HT1080 (cell line): ENCODE measurements around the gene PKDREJ. TPM values are rescaled to one million over a fixed set of nuclear protein-coding genes. Genes with fewer than 3 reads are reported as not detected.

Source experiments
- DNase-seq: peaks from one replicate; pipeline ENCODE4 v3.0.0-alpha.2; 2015; ENCODE audit warnings: low read depth
- total RNA-seq: library from RNA; depleted of rRNA; stranded (reverse); fragments of >200 nt; shearing (Covaris generic); gene quantifications from 2 replicates; pipeline ENCODE4 v1.2.3, GENCODE V29; 2014

PKDREJ gene
- total RNA-seq, 1 experiment from 2014 or later = not detected

DNA sequence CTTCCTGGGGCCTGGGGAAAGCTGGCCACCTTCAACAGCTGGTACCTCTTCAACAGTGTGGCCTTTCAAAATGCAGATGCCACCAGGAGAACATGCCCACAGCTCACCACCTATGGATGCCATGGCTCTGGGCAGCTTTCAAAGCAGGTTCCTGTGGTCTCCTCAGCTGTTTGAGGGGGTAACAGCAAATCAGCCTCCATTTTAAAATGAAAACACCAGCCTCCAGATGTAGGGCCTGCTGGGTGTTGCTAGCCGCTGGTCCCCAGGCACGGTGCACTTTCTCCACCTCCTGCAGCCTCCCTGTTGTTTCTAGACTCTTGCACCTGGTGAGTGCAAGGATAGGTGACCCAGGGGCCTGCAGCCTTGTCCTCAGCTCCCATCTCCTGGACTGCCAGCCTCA, 23.1 kb downstream of the PKDREJ start:
- DNase-seq = no peak

GRCh38 chr22:46239261-46240048, 23.7 kb downstream of the PKDREJ start:
- no peak for DNase-seq

DNA sequence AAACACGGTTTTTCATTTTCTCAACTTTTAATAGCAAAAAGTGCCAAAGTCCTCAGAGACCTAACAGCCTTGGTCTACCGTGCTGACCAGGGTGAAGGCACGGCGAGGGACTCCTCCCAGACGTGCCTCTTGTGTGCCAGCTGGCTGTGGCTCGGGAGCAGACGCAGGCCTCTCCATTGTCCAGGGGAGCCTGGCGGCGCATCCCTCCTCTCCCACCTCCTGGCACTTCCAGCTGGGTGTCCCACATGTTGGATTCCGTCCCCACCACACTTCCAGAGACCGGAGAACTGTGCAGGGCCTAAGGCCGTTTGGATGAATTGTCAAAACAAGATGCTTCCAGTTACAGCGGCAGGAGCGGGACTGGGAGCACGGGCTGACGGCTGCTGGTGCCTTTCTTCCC, 24.6 kb downstream of the PKDREJ start:
- no peak for DNase-seq

GRCh38 chr22:46237453-46238124, 25.6 kb downstream of the PKDREJ start:
- DNase-seq = no peak

DNA sequence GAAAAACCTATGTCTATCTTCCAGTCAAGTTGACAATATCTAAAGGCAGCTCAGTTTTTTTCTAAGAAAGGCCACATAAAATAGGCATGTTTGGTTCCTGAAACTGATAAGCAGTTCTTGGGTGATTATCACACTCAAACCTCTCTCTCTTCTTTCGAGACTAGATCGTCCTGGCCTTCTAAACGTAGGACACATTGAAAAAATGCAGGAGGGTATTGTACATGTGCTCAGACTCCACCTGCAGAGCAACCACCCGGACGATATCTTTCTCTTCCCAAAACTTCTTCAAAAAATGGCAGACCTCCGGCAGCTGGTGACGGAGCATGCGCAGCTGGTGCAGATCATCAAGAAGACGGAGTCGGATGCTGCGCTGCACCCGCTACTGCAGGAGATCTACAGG, 28.2 kb downstream of the PKDREJ start:
- DNase-seq = no peak

DNA sequence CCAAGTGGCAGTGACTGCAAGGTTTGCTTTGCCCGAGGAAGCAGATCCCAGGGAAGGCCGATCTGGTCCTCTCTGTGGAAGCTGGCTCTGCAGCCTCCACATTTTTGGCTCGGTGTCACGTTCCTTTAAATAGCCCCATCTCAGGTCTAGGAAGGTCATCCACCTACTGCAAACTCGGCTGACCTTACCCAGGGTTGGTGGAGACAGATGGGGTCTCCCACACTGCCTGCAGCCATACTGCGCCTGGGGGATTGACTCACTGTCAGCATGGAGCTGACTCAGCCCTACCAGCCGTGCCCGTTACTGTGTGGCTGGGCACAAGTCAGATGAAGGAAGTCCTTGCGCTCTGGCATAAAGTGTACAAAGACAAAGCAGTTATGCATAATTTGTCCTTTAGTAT, 29.9 kb downstream of the PKDREJ start:
- DNase-seq = peak; percentile 83

DNA sequence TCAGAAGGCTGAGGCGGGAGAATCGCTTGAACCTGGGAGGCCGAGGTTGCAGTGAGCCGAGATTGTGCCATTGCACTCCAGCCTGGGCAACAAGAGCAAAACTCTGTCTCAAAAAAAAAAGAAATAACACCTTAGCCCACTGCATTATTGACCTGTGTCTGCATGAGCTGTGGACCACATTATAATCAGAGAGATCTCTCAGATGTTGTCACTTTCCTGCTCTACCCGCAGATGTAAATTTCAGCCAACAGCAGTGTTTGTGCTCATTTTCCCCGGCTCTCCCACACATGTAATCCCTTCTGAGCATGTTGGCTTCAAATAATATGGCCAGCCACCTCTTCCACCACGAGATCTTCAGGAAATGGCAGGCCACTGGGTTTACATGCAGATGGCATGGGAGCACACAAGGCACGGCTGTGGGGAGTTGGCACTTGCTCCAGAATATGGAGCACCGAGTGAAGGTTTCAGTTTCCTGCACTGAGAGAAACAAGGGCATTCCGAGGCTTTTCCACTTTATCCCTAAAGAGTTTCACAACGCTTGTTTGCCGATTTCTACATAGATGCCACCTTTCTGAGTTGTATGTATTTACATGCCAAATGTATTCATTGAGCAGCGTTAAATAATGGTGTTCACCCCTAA, 32.8 kb downstream of the PKDREJ start:
- DNase-seq = no peak

DNA sequence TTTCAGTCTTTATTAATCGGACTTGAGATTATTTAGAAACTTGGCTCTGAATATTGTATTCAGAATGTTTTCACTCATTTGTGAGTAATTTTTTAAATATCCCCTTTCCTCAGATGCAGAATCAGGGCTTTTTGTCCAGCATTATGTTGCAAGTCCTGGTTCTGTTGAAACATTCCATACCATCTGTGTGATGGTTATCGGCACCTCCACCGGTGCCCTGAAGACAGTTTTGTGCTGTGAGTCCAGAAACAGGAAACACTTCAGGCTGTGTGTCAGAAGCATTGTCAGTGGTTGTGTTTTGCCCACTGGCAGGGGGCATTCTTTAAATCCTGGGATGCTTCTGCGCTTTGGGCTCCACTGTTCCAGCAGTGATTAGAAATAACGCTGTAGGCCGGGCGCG, 33.4 kb downstream of the PKDREJ start:
- no peak for DNase-seq

DNA sequence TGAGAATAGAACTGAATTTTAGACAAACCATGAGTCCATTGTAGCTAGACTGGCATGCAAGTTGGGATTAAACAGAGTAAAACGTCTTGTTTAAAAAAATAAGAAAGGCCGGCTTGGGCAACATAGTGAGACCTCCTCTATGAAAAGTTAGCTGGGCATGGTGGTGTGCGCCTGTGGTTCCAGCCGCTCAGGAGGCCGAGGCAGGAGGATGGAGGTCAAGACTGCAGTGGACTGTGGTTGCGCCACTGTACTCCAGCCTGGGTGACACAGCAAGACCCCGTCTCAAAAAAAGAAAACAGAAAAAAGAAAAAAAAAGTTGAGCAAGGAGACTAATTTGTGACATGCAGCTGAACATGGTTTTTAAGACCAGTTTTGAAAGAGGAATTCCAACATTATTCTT, 36.6 kb downstream of the PKDREJ start:
- DNase-seq = no peak

DNA sequence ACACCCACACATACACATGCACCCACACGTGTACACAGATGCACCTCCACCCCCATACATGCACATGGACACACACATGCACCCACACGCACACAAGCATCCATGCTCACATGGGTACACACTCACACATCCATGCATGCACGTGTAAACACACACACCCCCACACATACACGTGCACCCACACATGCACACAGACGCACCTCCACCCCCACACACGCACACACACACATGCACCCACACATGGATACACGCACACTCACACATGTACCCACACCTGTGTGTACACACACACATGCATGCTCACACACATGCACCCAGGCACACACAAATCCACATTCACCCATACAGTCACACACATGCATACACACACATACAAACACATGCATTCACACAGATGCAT, 37.5 kb downstream of the PKDREJ start:
- no peak for DNase-seq

DNA sequence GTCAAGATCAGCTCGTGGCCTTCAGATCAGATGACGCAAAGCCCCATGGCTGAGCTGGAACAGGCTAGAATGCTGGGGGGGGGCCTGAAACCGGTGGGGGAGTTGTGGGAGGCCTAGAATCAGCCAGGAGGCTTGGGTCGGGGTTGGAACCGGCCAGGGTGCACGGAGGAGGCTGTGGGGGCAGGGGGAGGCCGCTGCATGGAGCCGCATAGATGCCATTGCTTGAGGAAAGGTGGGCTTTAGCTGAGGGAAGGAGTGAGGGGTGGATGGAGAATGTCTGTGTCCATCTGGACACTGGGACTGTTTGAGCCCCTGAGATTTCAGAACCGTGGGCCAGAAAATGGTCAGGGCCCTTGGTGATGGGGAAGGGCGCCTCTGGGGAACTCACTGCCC, 38.2 kb downstream of the PKDREJ start:
- no peak for DNase-seq

- DNase-seq = no peak
These were observed 38.9 kb downstream of the PKDREJ start for GRCh38 chr22:46224044-46224897.

- DNase-seq = peak; percentile 12
These were observed 42.2 kb downstream of the PKDREJ start for GRCh38 chr22:46220921-46221320.

GRCh38 chr22:46219636-46220035, 43.5 kb downstream of the PKDREJ start:
- no peak for DNase-seq

DNA sequence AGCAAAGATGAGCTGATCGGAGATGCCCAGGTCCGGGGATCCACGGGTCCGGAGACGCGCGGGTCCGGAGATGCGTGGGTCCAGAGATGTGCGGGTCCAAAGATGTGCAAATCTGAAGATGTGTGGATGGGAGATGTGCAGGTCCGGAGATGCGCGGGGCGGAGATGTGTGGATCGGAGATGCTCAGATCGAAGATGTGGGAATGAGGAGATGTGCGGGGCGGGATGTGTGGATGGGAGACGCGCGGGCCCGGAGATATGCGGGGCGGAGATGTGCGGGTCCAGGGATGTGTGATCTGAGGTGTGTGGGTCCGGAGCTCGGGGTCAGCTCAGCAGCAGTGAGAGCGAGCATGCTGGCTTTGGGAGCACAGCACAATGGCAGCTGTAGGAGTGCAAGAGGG, 48.5 kb downstream of the PKDREJ start:
- DNase-seq = no peak

GRCh38 chr22:46214149-46214548, 49.0 kb downstream of the PKDREJ start:
- no peak for DNase-seq

GRCh38 chr22:46213052-46213451, 50.1 kb downstream of the PKDREJ start:
- DNase-seq = peak; percentile 20

DNA sequence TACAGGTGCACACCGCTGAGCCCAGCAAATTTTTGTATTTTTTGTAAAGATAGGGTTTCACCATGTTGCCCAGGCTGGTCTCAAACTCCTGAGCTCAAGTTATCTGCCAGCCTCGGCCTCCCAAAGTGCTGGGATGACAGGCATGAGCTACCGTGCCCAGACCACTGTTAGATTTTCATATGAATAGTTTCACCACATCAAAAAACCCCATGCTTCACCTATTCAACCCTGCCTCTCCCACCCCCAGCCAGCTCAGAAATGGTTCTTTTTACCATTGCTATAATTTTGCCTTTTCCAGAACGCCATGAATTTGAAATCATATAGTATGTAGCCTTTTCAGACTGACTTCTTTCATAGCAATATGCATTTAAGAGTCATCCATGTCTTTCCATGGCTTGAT, 50.9 kb downstream of the PKDREJ start:
- no peak for DNase-seq

- no peak for DNase-seq
These were observed 53.9 kb downstream of the PKDREJ start for GRCh38 chr22:46209262-46209661.
